ES-I3 (cell line): ENCODE results near the gene CFAP20DC.
"Not testable (repeated sequence)": the region's sequence is repeated elsewhere in the genome, so short reads cannot be mapped to it uniquely, and the experiment has no call there.

ENCODE experiments used
- H3K36me3 ChIP-seq: 2 replicates; pipeline ENCODE4 v1.6.1; 2013; ENCODE audit warnings: mild to moderate bottlenecking, low read length, control low read depth, moderate library complexity; ENCODE audit not compliant: insufficient read depth
- H3K4me1 ChIP-seq: 2 replicates; pipeline ENCODE4 v1.6.1; 2013; ENCODE audit warnings: mild to moderate bottlenecking, control low read depth, low read length; ENCODE audit not compliant: insufficient read depth
- H3K9ac ChIP-seq: 2 replicates; pipeline ENCODE4 v1.6.1; 2013; ENCODE audit warnings: low read depth, mild to moderate bottlenecking, low read length, moderate library complexity
- H3K9me3 ChIP-seq: 2 replicates; pipeline ENCODE4 v1.6.1; 2013; ENCODE audit warnings: mild to moderate bottlenecking, low read length, moderate library complexity; ENCODE audit not compliant: control insufficient read depth, insufficient read depth

CFAP20DC gene

GRCh38 chr3:58999134-58999773, 50.6 kb downstream of the CFAP20DC start:
- Histone ChIP-seq H3K36me3 (no peaks in the 10 kb centered on the region), H3K9me3 (no peaks in the 10 kb centered on the region), H3K9ac (no peak overlapping the region), H3K4me1 (no peaks in the 10 kb centered on the region)

- no peaks in the 10 kb centered on the region for H3K4me1 ChIP-seq
- no peaks in the 10 kb centered on the region for H3K9me3 ChIP-seq
- H3K36me3 ChIP-seq, result no peaks in the 10 kb centered on the region
- no peak overlapping the region for H3K9ac ChIP-seq
Observed at GRCh38 chr3:58998476-58999117, 51.2 kb downstream of the CFAP20DC start.

DNA sequence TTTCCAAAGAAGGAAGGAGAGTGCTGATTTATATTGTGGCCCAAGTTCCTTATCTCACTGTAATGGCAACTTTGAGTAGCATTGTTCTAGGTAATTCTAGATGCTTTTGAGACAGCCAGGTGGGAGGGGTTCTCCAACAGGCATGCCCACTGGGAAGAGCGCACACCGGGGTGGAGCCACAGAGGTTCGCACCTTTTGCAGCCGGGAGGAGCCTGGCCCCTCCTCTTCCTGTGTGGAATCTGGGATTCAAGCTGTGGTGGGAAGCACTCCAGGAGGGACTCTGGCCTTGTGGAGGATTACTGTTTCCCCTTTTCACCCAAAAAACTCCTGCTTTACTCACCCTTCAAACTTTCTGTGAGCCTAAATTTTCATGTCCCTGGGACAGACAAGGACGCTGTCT, 53.1 kb downstream of the CFAP20DC start:
- H3K36me3 ChIP-seq, result no peaks in the 10 kb centered on the region
- no peak overlapping the region for H3K9ac ChIP-seq
- H3K4me1 ChIP-seq, result no peaks in the 10 kb centered on the region
- no peaks in the 10 kb centered on the region for H3K9me3 ChIP-seq

DNA sequence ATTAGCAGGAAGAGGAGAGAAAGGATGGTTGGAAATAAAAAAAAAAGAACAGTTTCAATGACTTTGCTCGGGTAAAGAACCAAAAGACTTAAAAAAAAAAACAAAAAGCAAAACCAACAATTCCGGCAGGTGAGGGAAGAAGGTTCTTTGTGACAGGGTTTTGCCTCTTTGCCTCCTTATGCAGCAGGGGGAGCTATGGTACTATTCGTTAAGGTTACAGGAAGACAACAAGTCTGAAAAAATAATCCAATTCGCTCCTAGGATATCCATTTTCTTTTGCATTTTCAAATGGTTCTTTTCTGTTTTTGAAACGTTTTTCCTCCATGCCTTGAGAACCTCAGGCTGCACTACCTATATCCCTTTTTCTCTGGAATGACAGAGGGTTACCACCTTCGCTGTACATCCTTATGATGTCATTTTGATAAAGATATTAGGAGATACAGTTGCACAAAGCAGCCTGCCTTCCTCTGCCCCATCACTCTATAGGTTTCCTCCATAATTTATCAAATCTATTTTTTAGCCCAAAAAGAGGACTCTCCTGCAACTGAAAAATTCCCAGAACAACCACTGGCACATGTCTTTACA, 55.0 kb downstream of the CFAP20DC start:
- Histone ChIP-seq H3K36me3 (no peaks in the 10 kb centered on the region), H3K9ac (no peak overlapping the region), H3K4me1 (no peaks in the 10 kb centered on the region), H3K9me3 (no peaks in the 10 kb centered on the region)

GRCh38 chr3:58993547-58993946, 56.3 kb downstream of the CFAP20DC start:
- Histone ChIP-seq H3K9ac (no peak overlapping the region), H3K9me3 (no peaks in the 10 kb centered on the region), H3K36me3 (no peaks in the 10 kb centered on the region), H3K4me1 (no peaks in the 10 kb centered on the region)

DNA sequence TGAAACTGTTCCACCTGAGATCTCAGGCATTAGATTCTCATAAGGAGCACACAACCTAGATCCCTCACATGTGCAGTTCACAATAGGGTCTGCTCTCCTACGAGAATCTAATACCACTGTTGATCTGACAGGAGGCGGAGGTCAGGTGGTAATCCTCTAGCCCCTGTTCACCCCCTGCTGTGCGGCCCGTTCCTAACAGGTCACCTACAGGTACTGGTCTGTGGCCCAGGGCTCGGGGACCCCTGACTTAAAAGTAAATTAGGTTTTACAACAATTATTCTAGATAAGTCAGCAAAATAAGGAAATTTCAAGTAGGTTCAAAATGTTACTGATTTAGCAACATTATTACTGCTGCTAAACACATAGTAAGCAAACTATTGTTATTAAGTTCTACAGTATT, 58.2 kb downstream of the CFAP20DC start:
- H3K36me3 ChIP-seq, result no peaks in the 10 kb centered on the region
- H3K9ac ChIP-seq, result no peak overlapping the region
- H3K9me3 ChIP-seq, result no peaks in the 10 kb centered on the region
- H3K4me1 ChIP-seq, result no peaks in the 10 kb centered on the region

GRCh38 chr3:58991026-58991425, 58.8 kb downstream of the CFAP20DC start:
- Histone ChIP-seq H3K9ac (no peak overlapping the region), H3K9me3 (no peaks in the 10 kb centered on the region), H3K36me3 (no peaks in the 10 kb centered on the region), H3K4me1 (no peaks in the 10 kb centered on the region)

DNA sequence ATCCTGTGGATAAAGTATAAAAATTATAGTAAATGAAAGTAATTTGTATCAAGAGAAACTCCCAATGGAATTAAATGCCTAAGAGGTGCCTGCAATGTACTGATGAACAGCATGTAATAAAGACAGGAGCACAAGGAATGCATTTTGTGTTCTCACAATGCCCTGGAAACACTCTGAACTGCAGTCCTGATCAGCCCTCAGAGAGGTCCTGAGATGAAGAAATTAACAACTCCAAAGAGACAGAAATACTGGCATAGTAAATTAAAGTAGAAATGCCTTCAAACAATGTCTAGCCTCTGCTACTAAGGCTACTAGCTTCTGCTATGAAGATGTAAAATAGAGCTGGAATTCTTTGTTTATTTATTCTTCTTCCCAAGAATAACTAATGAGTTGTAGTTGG, 59.9 kb downstream of the CFAP20DC start:
- Histone ChIP-seq H3K9me3 (no peaks in the 10 kb centered on the region), H3K9ac (no peak overlapping the region)

DNA sequence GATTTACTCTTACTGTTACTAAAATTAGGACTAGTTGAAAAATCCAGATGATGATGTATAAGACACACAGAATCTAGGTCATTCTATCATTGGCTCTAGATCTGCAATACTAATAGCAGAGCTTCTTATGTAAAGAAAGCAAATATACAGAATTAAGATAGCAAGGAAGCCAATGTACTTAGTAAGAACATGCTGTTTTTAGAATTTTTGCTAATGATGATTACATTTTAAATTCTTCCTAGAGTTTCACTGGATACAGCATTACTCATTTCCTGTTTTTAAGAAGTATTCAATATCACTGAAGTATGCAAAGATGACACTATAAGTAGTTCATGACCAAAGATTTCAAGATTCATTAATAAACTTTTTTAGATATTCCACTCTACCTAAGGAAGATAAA, 60.7 kb downstream of the CFAP20DC start:
- no peaks in the 10 kb centered on the region for H3K4me1 ChIP-seq
- H3K9me3 ChIP-seq, result no peaks in the 10 kb centered on the region
- no peaks in the 10 kb centered on the region for H3K36me3 ChIP-seq
- no peak overlapping the region for H3K9ac ChIP-seq

More for the DNA sequence above, 59.9 kb downstream of the CFAP20DC start:
- H3K36me3 ChIP-seq, result no peaks in the 10 kb centered on the region
- H3K4me1 ChIP-seq, result no peaks in the 10 kb centered on the region

- H3K4me1 ChIP-seq, result no peaks in the 10 kb centered on the region
- H3K36me3 ChIP-seq, result no peaks in the 10 kb centered on the region
- H3K9ac ChIP-seq, result no peak overlapping the region
- H3K9me3 ChIP-seq, result no peaks in the 10 kb centered on the region
Observed at GRCh38 chr3:58988041-58988440, 61.8 kb downstream of the CFAP20DC start.

DNA sequence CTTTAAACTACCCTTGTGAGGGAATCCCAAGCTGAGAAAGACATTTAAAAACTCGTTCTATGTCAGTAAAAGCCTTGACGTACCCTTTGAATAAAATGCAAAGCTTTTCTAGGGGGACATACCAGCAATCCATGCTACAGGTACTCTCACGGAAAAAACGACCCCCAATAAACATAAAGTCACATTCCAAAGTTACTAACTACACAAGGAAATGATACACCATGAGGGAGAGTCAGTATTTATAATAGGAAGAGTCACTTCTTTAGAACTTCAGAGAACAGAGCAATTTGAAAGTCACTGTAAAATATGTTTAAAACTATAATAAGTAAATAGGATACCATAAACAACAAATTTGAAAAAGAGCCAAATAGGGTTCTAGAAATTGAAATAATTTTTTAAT, 63.2 kb downstream of the CFAP20DC start:
- no peaks in the 10 kb centered on the region for H3K36me3 ChIP-seq
- H3K9ac ChIP-seq, result no peak overlapping the region
- H3K4me1 ChIP-seq, result no peaks in the 10 kb centered on the region
- no peaks in the 10 kb centered on the region for H3K9me3 ChIP-seq

DNA sequence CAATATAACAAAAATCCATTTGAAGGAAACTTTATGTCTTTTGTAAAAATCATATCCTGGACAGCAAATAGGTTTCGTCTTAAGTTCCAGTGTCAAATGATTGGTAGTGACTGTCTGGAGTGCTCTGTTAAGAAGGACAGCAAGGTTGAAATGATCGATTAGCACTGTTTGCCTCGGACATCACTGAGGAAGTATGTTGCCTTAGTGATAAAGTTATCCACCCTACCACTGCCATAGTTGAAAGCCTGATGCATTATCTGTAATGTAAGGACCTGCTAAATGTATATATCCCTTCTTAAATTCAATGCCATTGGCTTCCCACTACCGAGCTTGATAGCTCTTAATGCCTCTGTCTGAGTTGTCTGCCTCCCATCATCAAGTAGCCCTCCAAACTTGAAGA, 70.0 kb downstream of the CFAP20DC start:
- H3K9ac ChIP-seq, result no peak overlapping the region

DNA sequence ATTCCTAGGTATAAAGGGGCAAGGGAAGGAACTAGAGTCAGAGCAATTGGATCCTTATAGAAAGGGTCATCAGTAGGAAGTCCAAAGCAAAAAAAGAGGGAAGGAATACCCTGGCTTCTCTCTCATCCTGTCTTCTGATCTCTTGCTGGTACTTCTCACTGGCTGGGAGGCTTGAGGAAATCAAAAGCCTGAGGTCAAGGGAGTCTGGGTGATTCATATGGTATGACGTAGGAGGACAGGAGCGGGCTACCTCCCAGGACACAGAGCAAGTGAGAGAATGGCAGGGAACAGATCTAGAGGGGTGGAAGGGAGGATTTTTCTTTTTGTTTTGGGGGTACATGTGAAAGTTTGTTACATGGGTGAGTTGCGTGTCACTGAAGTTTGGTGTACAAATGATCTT, 76.0 kb downstream of the CFAP20DC start:
- Histone ChIP-seq H3K9me3 (no peaks in the 10 kb centered on the region), H3K4me1 (no peaks in the 10 kb centered on the region), H3K9ac (no peak overlapping the region), H3K36me3 (no peaks in the 10 kb centered on the region)

More for the DNA sequence above, 70.0 kb downstream of the CFAP20DC start:
- no peaks in the 10 kb centered on the region for H3K9me3 ChIP-seq
- no peaks in the 10 kb centered on the region for H3K4me1 ChIP-seq
- H3K36me3 ChIP-seq, result no peaks in the 10 kb centered on the region

GRCh38 chr3:58967866-58968265, 82.0 kb downstream of the CFAP20DC start:
- H3K4me1 ChIP-seq, H3K9me3 ChIP-seq, H3K36me3 ChIP-seq, H3K9ac ChIP-seq: not testable (repeated sequence)

DNA sequence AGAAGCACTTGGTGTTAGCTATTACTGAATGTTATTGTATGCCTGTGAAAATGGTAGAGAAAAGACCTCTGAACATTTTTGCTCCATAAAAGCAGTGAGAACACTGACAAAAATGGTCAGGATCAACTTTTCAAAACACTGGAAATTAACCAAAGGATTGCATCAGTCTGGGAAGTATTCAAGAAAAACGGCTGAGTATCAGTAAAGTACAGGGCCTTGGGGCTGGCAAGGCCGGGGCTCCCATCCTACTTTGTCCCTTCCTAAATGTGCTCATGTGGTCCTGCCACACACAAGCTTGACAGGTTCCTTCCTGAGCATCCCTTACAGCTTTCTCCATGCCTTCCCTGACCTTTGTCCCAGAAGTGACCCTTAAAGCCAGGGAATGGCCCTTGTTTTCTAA, 84.0 kb downstream of the CFAP20DC start:
- H3K9me3 ChIP-seq, result no peaks in the 10 kb centered on the region
- H3K36me3 ChIP-seq, result no peaks in the 10 kb centered on the region
- H3K9ac ChIP-seq, result no peak overlapping the region
- H3K4me1 ChIP-seq, result no peaks in the 10 kb centered on the region; the same call in 1 of the 2 replicates
